ENCODE measurements around the gene EXD3. TPM values are rescaled to one million over a fixed set of nuclear protein-coding genes. Genes with fewer than 3 reads are reported as not detected.
A peak's percentile ranks its signal among the peaks of the same experiment; 100 is the strongest.
"Not testable (repeated sequence)": the region's sequence is repeated elsewhere in the genome, so short reads cannot be mapped to it uniquely, and the experiment has no call there.

EXD3 gene
- total and polyA plus RNA-seq, 5 donors, result 7.9 to 14.6 (median 12.6) TPM

DNA sequence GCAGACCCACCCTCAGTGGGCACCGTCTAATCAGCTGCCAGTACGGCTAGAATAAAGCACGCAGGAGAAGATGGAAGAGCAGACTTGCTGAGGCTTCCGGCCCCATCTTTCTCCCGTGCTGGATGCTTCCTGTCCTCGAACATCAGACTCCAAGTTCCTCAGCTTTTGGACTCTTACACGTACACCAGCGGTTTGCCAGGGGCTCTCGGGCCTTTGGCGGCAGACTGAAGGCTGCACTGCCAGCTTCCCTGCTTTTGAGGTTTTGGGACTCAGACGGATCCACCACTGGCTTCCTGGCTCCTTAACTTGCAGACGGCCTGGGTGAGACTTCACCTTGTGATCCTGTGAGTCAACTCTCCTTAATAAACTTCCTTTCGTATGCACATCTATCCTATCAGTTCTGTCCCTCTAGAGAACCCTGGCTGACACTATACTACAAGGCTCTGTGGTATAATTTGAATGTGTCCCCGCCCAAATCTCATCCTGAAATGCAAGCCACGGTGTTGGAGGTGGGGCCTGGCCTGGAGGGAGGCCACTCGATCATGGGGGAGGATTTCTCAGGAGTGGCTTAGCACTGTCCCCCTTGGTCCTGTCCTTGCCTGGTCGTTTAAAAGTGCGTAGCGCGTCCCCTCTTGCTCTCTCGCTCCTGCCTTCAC, 89.8 kb downstream of the EXD3 start:
- Histone ChIP-seq H3K4me3 (ENCODE audit: low read length) (no peak overlapping the region), H3K9me3 (ENCODE audit: control insufficient read depth, low read length) (no peaks in the 10 kb centered on the region), H3K4me1 (ENCODE audit: control insufficient read depth, insufficient read depth, low read length) (no peaks in the 10 kb centered on the region), H3K27me3 (ENCODE audit: control insufficient read depth, insufficient read depth) (no peaks in the 10 kb centered on the region), H3K27ac (ENCODE audit: low read length) (no peak overlapping the region)
- WGBS, result 72% methylated on average over 21 of the region's 21 CpGs
- ATAC-seq (peak in 1 of 2 donors; percentile 31), DNase-seq (no peak)
- intact Hi-C loops (cut with DNase I), result no loop called here

DNA sequence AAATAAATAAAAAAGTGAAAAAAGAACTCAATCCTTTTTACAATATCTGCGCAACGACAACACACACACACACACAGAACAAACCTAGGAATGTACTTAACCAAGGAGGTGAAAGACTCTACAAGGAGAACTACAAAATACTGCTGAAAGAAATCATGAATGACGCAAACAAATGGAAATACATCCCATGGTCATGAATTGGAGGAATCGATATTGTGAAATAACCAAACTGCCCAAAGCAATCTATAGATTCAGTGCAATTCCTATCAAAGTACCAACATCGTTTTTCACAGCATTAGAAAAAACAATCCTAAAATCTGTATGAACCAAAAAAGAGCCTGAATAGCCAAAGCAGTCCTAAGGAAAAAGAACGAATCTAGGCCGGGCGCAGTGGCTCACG, 91.0 kb downstream of the EXD3 start:
- Histone ChIP-seq H3K27me3 (ENCODE audit: control insufficient read depth, insufficient read depth) (no peaks in the 10 kb centered on the region), H3K9me3 (ENCODE audit: control insufficient read depth, low read length) (no peaks in the 10 kb centered on the region), H3K4me1 (ENCODE audit: control insufficient read depth, insufficient read depth, low read length) (no peaks in the 10 kb centered on the region), H3K4me3 (ENCODE audit: low read length) (no peak overlapping the region), H3K27ac (ENCODE audit: low read length) (no peak overlapping the region)
- DNase-seq (no peak), ATAC-seq (no peak)
- WGBS, result 94% methylated on average over 9 of the region's 9 CpGs
- intact Hi-C loops (cut with DNase I), result no loop called here

DNA sequence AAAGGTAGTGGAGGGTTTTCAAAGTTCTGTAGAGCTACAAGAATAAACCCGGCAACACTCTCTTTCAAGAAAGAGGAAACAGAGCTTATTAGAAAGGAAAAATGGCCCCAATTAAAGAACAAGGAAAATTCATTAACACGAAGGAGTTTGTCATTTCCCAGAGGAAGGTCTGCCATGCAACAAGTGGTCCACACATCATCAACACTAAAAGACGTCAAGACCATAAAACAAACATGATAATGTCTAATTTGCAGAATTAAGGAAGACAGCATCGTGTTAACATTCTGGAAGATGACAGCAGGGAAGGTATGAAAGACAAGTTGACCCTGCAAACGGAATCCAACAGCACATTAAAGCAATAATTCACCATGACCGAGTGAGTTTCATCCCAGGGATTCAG, 92.3 kb downstream of the EXD3 start:
- WGBS, result 81% methylated on average over 6 of the region's 6 CpGs
- Histone ChIP-seq H3K9me3 (ENCODE audit: control insufficient read depth, low read length) (no peaks in the 10 kb centered on the region), H3K27ac (ENCODE audit: low read length) (no peak overlapping the region), H3K4me1 (ENCODE audit: control insufficient read depth, insufficient read depth, low read length) (no peaks in the 10 kb centered on the region), H3K27me3 (ENCODE audit: control insufficient read depth, insufficient read depth) (no peaks in the 10 kb centered on the region), H3K4me3 (ENCODE audit: low read length) (no peak overlapping the region)
- no peak for ATAC-seq
- DNase-seq, result no peak
- intact Hi-C loops (cut with DNase I), result no loop called here

DNA sequence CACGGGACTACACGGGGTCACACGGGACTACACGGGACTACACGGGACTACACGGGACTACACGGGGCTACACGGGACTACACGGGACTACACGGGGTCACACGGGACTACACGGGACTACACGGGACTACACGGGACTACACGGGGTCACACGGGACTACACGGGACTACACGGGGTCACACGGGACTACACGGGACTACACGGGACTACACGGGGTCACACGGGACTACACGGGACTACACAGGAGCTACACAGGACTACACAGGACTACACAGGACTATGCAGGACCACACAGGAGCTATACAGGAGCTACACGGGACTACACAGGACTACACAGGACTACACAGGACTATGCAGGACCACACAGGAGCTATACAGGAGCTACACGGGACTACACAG, 93.4 kb downstream of the EXD3 start:
- not testable (repeated sequence) for ATAC-seq; H3K27ac ChIP-seq (ENCODE audit: low read length); H3K4me1 ChIP-seq (ENCODE audit: control insufficient read depth, insufficient read depth, low read length); H3K9me3 ChIP-seq (ENCODE audit: control insufficient read depth, low read length); H3K27me3 ChIP-seq (ENCODE audit: control insufficient read depth, insufficient read depth); DNase-seq; H3K4me3 ChIP-seq (ENCODE audit: low read length)
- intact Hi-C loops (cut with DNase I), result loop anchor here in 1 of 4 donors (10.0 kb wide), 1 partner anchor 45 kb away; no protein-coding TSS in a partner anchor
- WGBS, result 68% methylated on average over 24 of the region's 26 CpGs

DNA sequence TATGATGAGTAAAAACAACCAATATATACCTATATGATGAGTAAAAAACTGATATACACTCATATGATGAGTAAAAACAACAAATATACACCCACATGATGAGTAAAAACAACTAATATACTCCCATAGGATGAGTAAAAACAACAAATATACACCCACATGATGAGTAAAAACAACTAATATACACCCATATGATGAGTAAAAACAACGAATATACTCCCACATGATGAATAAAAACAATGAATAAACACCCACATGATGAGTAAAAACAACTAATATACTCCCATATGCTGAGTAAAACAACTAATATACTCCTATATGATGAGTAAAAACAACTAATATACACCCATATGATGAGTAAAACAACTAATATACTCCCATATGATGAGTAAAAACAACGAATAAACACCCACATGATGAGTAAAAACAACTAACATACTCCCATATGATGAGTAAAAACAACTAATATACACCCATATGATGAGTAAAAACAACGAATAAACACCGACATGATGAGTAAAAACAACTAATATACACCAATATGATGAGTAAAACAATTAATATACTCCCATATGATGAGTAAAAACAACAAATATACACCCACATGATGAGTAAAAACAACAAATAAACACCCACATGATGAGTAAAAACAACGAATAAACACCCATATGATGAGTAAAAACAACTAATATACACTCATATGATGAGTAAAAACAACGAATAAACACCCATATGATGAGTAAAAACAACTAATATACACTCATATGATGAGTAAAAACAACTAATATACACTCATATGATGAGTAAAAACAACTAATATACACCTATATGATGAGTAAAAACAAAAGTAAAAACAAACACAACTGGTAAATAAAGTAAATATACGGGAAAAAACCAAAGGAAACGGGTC, 95.1 kb downstream of the EXD3 start:
- H3K4me1 ChIP-seq (ENCODE audit: control insufficient read depth, insufficient read depth, low read length); H3K4me3 ChIP-seq (ENCODE audit: low read length); H3K27ac ChIP-seq (ENCODE audit: low read length); H3K27me3 ChIP-seq (ENCODE audit: control insufficient read depth, insufficient read depth); ATAC-seq; H3K9me3 ChIP-seq (ENCODE audit: control insufficient read depth, low read length); DNase-seq: not testable (repeated sequence)
- intact Hi-C loops (cut with DNase I), result loop anchor here in 1 of 4 donors (10.0 kb wide), 1 partner anchor 47 kb away; no protein-coding TSS in a partner anchor
- 83% methylated on average over 8 of the region's 8 CpGs for WGBS

DNA sequence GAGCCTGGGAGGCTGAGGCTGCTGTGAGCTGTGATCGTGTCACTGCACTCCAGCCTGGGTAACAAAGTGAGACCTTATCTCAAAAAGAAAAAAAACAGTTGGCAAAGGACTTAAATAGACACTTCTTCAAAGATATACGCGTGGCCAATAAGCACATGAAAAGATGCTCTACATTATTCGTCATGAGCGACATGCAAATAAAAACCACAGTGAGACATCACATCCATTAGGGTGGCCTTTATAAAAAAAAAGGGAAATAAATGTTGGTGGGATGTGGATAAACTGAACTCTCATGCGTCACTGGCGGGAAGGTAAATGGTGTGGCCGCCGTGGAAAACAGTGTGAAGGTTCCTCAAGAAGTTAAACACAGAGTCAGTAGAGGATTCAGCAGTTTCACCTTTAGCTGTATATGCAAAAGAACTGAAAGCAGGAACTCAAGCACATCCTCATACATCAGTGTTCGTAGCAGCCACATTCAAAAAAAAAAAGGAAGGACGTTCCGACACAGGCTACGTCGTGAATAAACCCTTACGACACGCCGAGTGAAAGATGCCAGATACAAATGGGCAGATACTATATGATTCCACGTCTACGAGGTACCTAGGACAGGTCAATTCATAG, 96.4 kb downstream of the EXD3 start:
- ATAC-seq (no peak), DNase-seq (no peak)
- Histone ChIP-seq H3K27ac (ENCODE audit: low read length) (no peak overlapping the region), H3K9me3 (ENCODE audit: control insufficient read depth, low read length) (no peaks in the 10 kb centered on the region), H3K4me1 (ENCODE audit: control insufficient read depth, insufficient read depth, low read length) (no peaks in the 10 kb centered on the region), H3K27me3 (ENCODE audit: control insufficient read depth, insufficient read depth) (no peaks in the 10 kb centered on the region), H3K4me3 (ENCODE audit: low read length) (no peak overlapping the region)
- intact Hi-C loops (cut with DNase I), result loop anchor here in 1 of 4 donors (10.0 kb wide), 1 partner anchor 48 kb away; no protein-coding TSS in a partner anchor
- 83% methylated on average over 19 of the region's 19 CpGs for WGBS

DNA sequence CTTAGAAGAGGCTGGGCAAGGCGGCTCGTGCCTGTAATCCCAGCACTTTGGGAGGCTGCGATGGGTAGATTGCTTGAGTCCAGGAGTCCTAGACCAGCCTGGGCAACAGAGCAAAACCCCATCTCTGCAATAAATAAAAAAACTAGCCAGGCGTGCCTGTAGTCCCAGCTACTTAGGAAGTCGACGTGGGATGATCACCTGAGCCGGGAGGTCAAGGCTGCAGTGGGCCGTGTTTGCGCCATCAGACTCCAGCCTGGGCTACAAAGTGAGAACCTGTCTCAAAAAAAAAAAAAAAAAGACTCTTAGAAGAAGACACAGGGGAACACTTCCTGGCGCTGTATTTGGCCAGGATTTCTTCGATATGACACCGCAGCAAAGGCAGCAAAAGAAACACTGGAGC, 97.2 kb downstream of the EXD3 start:
- DNase-seq (no peak), ATAC-seq (no peak)
- intact Hi-C loops (cut with DNase I), result loop anchor here in 1 of 4 donors (10.0 kb wide), 1 partner anchor 49 kb away; no protein-coding TSS in a partner anchor
- Histone ChIP-seq H3K4me1 (ENCODE audit: control insufficient read depth, insufficient read depth, low read length) (no peaks in the 10 kb centered on the region), H3K9me3 (ENCODE audit: control insufficient read depth, low read length) (no peaks in the 10 kb centered on the region), H3K27me3 (ENCODE audit: control insufficient read depth, insufficient read depth) (no peaks in the 10 kb centered on the region), H3K4me3 (ENCODE audit: low read length) (no peak overlapping the region), H3K27ac (ENCODE audit: low read length) (no peak overlapping the region)
- 97% methylated on average over 12 of the region's 12 CpGs for WGBS

DNA sequence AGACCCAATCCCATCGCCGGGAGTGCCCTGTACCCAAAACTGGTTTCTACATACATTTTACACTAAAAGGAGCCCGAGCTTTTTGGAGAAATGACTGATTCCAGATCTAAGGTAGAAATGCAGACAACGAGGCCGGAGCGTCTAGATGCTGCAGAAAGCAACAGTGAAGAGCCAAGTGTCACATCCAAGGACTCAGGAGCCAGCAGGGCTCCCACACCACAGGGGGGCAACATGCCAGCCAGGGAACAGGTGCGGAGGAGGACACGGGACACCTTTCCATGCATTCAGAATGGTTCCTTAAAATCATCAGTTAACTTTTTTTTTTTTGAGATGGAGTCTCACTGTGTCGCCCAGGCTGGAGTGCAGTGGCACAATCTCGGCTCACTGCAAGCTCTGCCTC, 97.8 kb downstream of the EXD3 start:
- intact Hi-C loops (cut with DNase I), result loop anchor here in 1 of 4 donors (10.0 kb wide), 1 partner anchor 50 kb away; no protein-coding TSS in a partner anchor
- Histone ChIP-seq H3K9me3 (ENCODE audit: control insufficient read depth, low read length) (no peaks in the 10 kb centered on the region), H3K27me3 (ENCODE audit: control insufficient read depth, insufficient read depth) (no peaks in the 10 kb centered on the region), H3K27ac (ENCODE audit: low read length) (no peak overlapping the region), H3K4me1 (ENCODE audit: control insufficient read depth, insufficient read depth, low read length) (no peaks in the 10 kb centered on the region), H3K4me3 (ENCODE audit: low read length) (no peak overlapping the region)
- DNase-seq (no peak), ATAC-seq (no peak)
- WGBS, result 97% methylated on average over 10 of the region's 10 CpGs

DNA sequence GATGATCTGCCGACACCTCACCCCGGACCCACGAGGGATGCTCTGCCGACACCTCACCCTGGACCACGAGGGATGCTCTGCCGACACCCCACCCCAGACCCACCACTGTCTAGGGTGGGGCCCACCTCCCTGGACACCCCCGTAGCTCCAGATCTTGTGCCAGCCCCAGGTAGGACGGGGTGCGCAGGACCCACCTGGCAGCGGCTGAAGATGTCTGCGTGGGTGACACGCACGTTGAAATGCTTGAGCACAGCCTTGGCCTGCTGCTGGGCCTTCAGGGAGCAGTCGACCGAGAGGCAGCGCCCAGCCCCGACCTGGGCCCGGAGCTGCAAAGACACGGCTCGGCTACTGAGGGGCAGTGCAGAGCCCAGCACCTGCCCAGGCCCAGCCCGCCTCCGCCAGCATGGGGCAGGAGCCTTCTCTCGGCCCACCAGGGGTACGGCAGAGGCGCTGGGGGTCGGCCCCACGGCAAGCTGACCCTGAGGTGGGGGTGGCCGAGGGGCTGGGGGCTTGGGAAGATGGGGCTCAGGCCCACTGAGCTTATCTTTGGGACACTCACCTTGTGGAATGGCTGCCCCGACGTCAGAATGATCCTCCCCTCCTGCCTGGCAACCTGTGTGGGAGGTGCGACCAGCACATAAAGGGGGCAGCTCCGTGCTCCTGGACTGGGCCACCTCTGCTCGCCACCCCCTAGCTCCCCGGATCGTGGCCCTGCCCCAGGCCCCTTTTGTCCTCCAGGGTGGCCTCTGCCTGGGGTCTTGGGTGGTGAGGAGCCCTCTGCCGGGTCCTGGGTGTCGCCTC, 99.2 kb downstream of the EXD3 start:
- no peak overlapping the region for H3K27ac ChIP-seq (ENCODE audit: low read length)
- H3K27me3 ChIP-seq (ENCODE audit: control insufficient read depth, insufficient read depth), result no peaks in the 10 kb centered on the region
- no peak for ATAC-seq
- WGBS, result 95% methylated on average over 37 of the region's 37 CpGs
- H3K4me3 ChIP-seq (ENCODE audit: low read length), result no peak overlapping the region
- no peaks in the 10 kb centered on the region for H3K4me1 ChIP-seq (ENCODE audit: control insufficient read depth, insufficient read depth, low read length)
- H3K9me3 ChIP-seq (ENCODE audit: control insufficient read depth, low read length), result no peaks in the 10 kb centered on the region
- intact Hi-C loops (cut with DNase I), result loop anchor here in 1 of 4 donors (10.0 kb wide), 1 partner anchor 51 kb away; no protein-coding TSS in a partner anchor
- DNase-seq, result peak in 2 of 3 donors; percentile 40 to 58

DNA sequence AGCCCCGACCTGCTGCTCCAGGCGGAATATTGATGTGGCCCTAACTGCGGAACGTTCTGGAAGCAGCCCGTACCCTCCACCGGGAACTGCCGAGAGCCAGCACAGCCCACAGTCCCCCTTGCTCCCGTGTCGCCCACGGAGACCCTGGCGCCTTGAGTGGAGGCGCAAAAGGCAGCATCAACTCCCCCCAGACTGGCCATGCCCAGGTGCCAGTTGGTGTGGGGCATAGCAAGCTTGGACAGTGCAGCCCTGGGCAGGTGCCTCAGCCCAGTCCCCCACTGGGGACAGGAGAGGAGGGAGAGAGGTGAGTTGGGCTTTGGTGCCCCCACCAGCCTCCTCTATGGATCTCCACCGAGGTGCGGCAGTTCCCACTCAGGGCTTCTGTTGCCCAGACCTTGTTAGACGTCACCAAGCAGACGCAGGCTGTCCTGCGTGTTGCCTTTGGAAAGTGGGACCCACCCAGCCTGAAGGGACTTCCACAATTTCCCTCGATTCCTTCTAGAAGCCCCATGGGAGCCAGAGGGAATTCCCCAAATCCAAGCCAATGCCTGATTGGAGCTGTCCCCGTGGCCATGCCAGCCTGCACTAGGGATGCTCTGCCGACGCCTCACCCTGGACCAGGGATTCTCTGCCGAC, 101.1 kb downstream of the EXD3 start:
- intact Hi-C loops (cut with DNase I), result loop anchor here in 1 of 4 donors (10.0 kb wide), 1 partner anchor 53 kb away; no protein-coding TSS in a partner anchor
- WGBS, result 88% methylated on average over 22 of the region's 22 CpGs
- DNase-seq (no peak), ATAC-seq (no peak)
- Histone ChIP-seq H3K4me1 (ENCODE audit: control insufficient read depth, insufficient read depth, low read length) (no peaks in the 10 kb centered on the region), H3K9me3 (ENCODE audit: control insufficient read depth, low read length) (no peaks in the 10 kb centered on the region), H3K27me3 (ENCODE audit: control insufficient read depth, insufficient read depth) (no peaks in the 10 kb centered on the region), H3K4me3 (ENCODE audit: low read length) (no peak overlapping the region), H3K27ac (ENCODE audit: low read length) (no peak overlapping the region)

All from right cardiac atrium (tissue), 5 donors.